Measurements from ENCODE around the gene MED13. TPM values are rescaled to one million over a fixed set of nuclear protein-coding genes. Genes with fewer than 3 reads are reported as not detected.

MED13 gene
- total RNA-seq, 2 donors from 2014 or later = 66.0 to 67.7 TPM

DNA sequence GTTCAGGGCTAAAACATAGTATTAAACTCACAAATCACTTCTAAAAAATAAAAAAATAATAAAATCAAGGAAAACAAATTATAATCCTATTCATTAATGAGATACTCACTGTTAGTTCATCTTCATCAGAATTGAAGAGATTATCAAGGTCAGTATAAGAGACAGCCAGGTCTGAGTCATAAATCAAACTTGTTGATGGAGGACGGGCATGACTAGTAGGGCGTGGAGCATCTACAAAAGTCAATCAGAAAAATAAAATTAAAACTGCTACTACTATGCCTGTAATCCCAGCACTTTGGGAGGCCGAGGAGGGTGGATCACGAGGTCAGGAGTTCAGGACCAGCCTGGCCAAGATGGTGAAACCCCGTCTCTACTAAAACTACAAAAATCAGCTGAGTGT, 78.2 kb downstream of the MED13 start:
- Mint-ChIP-seq H3K27ac (no peak overlapping the region), H3K9me3 (no peaks in the 10 kb centered on the region), H3K27me3 (ENCODE audit: insufficient read depth) (no peaks in the 10 kb centered on the region), H3K36me3 (ENCODE audit: low read depth) (peaks cover 66% of the 10 kb centered on the region), H3K4me3 (no peak overlapping the region), H3K4me1 (no peaks in the 10 kb centered on the region)
- TF ChIP-seq, protein P1, sequence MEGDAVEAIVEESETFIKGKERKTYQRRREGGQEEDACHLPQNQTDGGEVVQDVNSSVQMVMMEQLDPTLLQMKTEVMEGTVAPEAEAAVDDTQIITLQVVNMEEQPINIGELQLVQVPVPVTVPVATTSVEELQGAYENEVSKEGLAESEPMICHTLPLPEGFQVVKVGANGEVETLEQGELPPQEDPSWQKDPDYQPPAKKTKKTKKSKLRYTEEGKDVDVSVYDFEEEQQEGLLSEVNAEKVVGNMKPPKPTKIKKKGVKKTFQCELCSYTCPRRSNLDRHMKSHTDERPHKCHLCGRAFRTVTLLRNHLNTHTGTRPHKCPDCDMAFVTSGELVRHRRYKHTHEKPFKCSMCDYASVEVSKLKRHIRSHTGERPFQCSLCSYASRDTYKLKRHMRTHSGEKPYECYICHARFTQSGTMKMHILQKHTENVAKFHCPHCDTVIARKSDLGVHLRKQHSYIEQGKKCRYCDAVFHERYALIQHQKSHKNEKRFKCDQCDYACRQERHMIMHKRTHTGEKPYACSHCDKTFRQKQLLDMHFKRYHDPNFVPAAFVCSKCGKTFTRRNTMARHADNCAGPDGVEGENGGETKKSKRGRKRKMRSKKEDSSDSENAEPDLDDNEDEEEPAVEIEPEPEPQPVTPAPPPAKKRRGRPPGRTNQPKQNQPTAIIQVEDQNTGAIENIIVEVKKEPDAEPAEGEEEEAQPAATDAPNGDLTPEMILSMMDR (conservative IDR thresholded peaks at IDR 0.05) = no peak
- no peak for DNase-seq
- WGBS, 2 experiments (ENCODE audit: insufficient coverage in 1 of 2, insufficient read length in 1 of 2) = 92 to 95% methylated on average over 4 to 5 of the region's 5 CpGs
- H3K27ac ChIP-seq (ENCODE audit: low read depth, low read length) = no peak overlapping the region
- H3K9me3 ChIP-seq (ENCODE audit: control insufficient read depth, low read length) = no peaks in the 10 kb centered on the region
- peaks cover 77% of the 10 kb centered on the region for H3K36me3 ChIP-seq (ENCODE audit: control insufficient read depth, insufficient read depth, low read length)
- no peaks in the 10 kb centered on the region for H3K4me1 ChIP-seq (ENCODE audit: control insufficient read depth, insufficient read depth, low read length)
- H3K9ac ChIP-seq (ENCODE audit: extremely low read depth, low read length, poor library complexity, severe bottlenecking) = no peak overlapping the region
- no peak overlapping the region for H3K4me3 ChIP-seq (ENCODE audit: low read length)
- no peaks in the 10 kb centered on the region for H3K27me3 ChIP-seq (ENCODE audit: control insufficient read depth, insufficient read depth, low read length, poor library complexity, severe bottlenecking)

DNA sequence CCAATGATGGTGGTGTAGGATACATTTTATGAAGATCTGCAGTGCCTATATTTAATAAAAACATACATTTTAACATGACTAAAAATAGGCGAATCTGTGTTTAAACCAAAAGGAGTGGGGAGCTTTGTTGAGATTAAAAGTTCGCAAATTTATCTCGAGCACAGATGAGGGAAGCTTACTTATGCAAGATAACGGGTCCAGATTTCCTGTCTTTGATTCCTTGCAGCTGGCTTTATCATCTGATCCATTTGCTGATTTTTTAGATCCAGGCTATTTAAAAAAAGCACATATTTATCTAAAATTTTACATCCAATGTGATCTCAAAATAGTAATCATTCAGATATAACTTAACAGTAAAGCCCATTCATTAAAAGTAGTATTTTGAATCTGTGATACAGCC, 80.3 kb downstream of the MED13 start:
- WGBS, 2 experiments (ENCODE audit: insufficient coverage in 1 of 2, insufficient read length in 1 of 2) = 96 to 100% methylated on average over 4 of the region's 4 CpGs
- Histone ChIP-seq H3K4me1 (ENCODE audit: control insufficient read depth, insufficient read depth, low read length) (no peaks in the 10 kb centered on the region), H3K9me3 (ENCODE audit: control insufficient read depth, low read length) (no peaks in the 10 kb centered on the region), H3K27me3 (ENCODE audit: control insufficient read depth, insufficient read depth, low read length, poor library complexity, severe bottlenecking) (no peaks in the 10 kb centered on the region), H3K36me3 (ENCODE audit: control insufficient read depth, insufficient read depth, low read length) (peaks cover 84% of the 10 kb centered on the region), H3K4me3 (ENCODE audit: low read length) (no peak overlapping the region), H3K9ac (ENCODE audit: extremely low read depth, low read length, poor library complexity, severe bottlenecking) (no peak overlapping the region), H3K27ac (ENCODE audit: low read depth, low read length) (no peak overlapping the region)
- Mint-ChIP-seq H3K27ac (no peak overlapping the region), H3K4me1 (no peaks in the 10 kb centered on the region), H3K9me3 (no peaks in the 10 kb centered on the region), H3K36me3 (ENCODE audit: low read depth) (peaks cover 69% of the 10 kb centered on the region), H3K27me3 (ENCODE audit: insufficient read depth) (no peaks in the 10 kb centered on the region), H3K4me3 (no peak overlapping the region)
- DNase-seq = no peak
- TF ChIP-seq, protein P1 (conservative IDR thresholded peaks at IDR 0.05) = no peak

DNA sequence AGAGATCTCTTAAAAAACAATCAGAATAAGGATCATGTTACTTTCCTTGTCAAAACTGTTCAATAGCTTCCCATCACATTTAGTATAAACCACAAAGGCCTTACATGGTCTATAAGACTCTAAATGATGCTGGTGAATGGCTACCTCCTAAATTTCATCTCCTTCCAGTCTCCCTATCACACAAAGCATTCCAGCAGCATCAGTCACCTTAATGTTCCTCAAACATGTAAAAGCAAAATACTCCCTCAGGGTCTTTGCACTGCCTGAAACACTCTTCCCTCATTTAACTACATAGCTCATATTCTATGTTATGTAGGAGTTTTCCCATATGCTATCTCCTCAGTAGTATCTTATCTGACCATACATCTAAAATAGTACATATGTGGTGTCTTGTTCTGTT, 83.8 kb downstream of the MED13 start:
- Mint-ChIP-seq H3K36me3 (ENCODE audit: low read depth) (peaks cover 78% of the 10 kb centered on the region), H3K9me3 (no peaks in the 10 kb centered on the region), H3K27ac (no peak overlapping the region), H3K4me3 (no peak overlapping the region), H3K4me1 (no peaks in the 10 kb centered on the region), H3K27me3 (ENCODE audit: insufficient read depth) (no peaks in the 10 kb centered on the region)
- H3K4me1 ChIP-seq (ENCODE audit: control insufficient read depth, insufficient read depth, low read length) = no peaks in the 10 kb centered on the region
- no peaks in the 10 kb centered on the region for H3K27me3 ChIP-seq (ENCODE audit: control insufficient read depth, insufficient read depth, low read length, poor library complexity, severe bottlenecking)
- H3K9ac ChIP-seq (ENCODE audit: extremely low read depth, low read length, poor library complexity, severe bottlenecking) = no peak overlapping the region
- no peak for DNase-seq
- H3K9me3 ChIP-seq (ENCODE audit: control insufficient read depth, low read length) = no peaks in the 10 kb centered on the region
- TF ChIP-seq, protein P1 (conservative IDR thresholded peaks at IDR 0.05) = no peak
- H3K4me3 ChIP-seq (ENCODE audit: low read length) = no peak overlapping the region
- no peak overlapping the region for H3K27ac ChIP-seq (ENCODE audit: low read depth, low read length)
- peaks cover 93% of the 10 kb centered on the region for H3K36me3 ChIP-seq (ENCODE audit: control insufficient read depth, insufficient read depth, low read length)

All from endodermal cell (in vitro differentiated cells).